Large intestine (tissue), 3 donors: Measurements from ENCODE around the gene SH3PXD2A. TPM values are rescaled to one million over a fixed set of nuclear protein-coding genes. Genes with fewer than 3 reads are reported as not detected.

ENCODE experiments used
- DNase-seq, 2 donors: peaks; one replicate each; pipeline versions ENCODE4 v3.0.0 to v3.0.0-alpha.2; 2013
- H3K27ac ChIP-seq: one replicate; pipeline ENCODE4 v1.5.1; 2013; ENCODE audit warnings: low read length
- H3K27me3 ChIP-seq: 2 replicates; pipeline ENCODE4 v1.6.1; 2013; ENCODE audit warnings: low read length; ENCODE audit not compliant: control insufficient read depth, insufficient read depth
- H3K36me3 ChIP-seq: 2 replicates; pipeline ENCODE4 v1.6.1; 2013; ENCODE audit warnings: low read length; ENCODE audit not compliant: control insufficient read depth, insufficient read depth
- H3K4me1 ChIP-seq: one replicate; pipeline ENCODE4 v1.6.1; 2013; ENCODE audit warnings: low read length; ENCODE audit not compliant: control insufficient read depth, insufficient read depth
- H3K4me3 ChIP-seq: one replicate; pipeline ENCODE4 v1.5.1; 2013; ENCODE audit warnings: low read length
- H3K9me3 ChIP-seq: one replicate; pipeline ENCODE4 v1.6.1; 2013; ENCODE audit warnings: mild to moderate bottlenecking, low read depth, low read length, moderate library complexity; ENCODE audit not compliant: control insufficient read depth
- WGBS: methylation state at CpG from one replicate; pipeline ENCODE4 v1.1.5; 2013; ENCODE audit warnings: low lambda C conversion rate; ENCODE audit not compliant: insufficient coverage; 5-methylcytosine and 5-hydroxymethylcytosine counted together
- polyA plus RNA-seq: library from polyadenylated mRNA; unstranded; fragments of 120-200 nt; gene quantifications from one replicate; pipeline ENCODE4 v1.2.1, GENCODE V29; 2013

SH3PXD2A gene
- polyA plus RNA-seq, 1 donor = 32.0 TPM

DNA sequence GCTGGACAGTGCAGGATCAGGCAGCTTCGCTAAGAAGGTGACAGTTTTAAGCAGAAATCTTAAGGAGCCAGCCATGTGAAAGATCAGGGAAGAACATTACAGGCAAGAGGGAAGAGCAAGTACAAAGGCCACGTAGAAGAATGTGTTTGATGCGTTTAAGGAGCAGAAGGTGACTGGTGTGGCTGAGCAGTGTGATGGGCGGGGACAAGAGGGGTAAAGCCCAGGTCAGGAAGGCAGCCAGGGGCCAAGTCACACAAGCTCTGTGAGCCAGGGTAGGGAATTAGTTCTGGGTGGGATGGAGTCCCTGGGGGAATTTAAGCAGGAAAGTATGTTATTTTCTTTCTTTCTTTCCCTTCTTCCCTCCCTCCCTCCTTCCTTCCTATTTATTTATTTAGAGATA lies 166.9 kb downstream of the SH3PXD2A start:
- Histone ChIP-seq H3K27ac (peak overlapping the region; percentile 89), H3K36me3 (no peaks in the 10 kb centered on the region), H3K9me3 (no peaks in the 10 kb centered on the region), H3K4me3 (no peak overlapping the region), H3K4me1 (peaks cover 49% of the 10 kb centered on the region), H3K27me3 (no peaks in the 10 kb centered on the region)
- no CpG with 5 or more reads among the region's 4 CpGs for WGBS
- peak; percentile 83 to 88 for DNase-seq

DNA sequence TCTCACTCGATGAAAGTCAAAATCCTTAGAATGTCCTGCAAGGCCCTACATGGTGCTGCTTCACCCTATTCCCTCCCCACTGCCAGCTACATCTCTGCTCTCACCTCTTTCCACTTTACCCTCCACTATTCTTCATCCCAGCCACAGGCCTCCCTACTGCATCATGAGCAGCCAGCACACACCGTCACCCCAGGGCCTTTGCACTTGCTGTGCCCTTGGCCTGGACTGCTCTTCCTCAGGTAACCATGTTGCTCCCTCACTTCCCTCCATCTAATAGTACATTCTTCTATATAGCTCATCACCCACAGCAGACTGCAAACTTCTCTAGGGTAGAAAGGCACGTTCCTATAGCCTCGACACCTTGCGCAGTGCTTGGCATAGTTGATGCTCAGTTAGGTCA lies 167.7 kb downstream of the SH3PXD2A start:
- no peaks in the 10 kb centered on the region for H3K36me3 ChIP-seq
- H3K27me3 ChIP-seq = no peaks in the 10 kb centered on the region
- peaks cover 45% of the 10 kb centered on the region for H3K4me1 ChIP-seq
- H3K4me3 ChIP-seq = no peak overlapping the region
- no peak for DNase-seq
- no peaks in the 10 kb centered on the region for H3K9me3 ChIP-seq
- H3K27ac ChIP-seq = peak overlapping the region; percentile 89
- WGBS = 100% methylated on average over 1 of the region's 5 CpGs

DNA sequence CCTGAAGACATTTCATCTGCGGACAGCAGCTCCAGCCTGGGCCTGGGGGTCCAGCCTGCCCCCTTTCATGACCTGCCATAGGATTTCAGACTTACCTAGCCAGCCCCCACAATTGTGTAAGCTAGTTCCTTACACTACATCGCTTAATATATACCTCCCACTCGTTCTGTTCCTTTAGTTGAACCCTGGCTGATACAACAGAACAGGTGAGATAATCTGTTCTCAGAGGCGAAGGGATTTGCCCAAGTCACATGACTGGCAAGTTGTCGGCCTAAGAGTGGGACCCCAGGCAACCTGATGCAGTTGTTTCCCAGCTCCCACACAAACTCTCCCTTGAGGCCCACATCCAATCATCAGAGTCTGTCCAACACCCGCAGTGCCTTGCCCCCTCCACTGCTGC lies 168.2 kb downstream of the SH3PXD2A start:
- H3K27me3 ChIP-seq = no peaks in the 10 kb centered on the region
- peaks cover 41% of the 10 kb centered on the region for H3K4me1 ChIP-seq
- H3K27ac ChIP-seq = peak overlapping the region; percentile 89
- no peaks in the 10 kb centered on the region for H3K36me3 ChIP-seq
- no CpG with 5 or more reads among the region's 6 CpGs for WGBS
- no peak overlapping the region for H3K4me3 ChIP-seq
- DNase-seq = no peak
- no peaks in the 10 kb centered on the region for H3K9me3 ChIP-seq

DNA sequence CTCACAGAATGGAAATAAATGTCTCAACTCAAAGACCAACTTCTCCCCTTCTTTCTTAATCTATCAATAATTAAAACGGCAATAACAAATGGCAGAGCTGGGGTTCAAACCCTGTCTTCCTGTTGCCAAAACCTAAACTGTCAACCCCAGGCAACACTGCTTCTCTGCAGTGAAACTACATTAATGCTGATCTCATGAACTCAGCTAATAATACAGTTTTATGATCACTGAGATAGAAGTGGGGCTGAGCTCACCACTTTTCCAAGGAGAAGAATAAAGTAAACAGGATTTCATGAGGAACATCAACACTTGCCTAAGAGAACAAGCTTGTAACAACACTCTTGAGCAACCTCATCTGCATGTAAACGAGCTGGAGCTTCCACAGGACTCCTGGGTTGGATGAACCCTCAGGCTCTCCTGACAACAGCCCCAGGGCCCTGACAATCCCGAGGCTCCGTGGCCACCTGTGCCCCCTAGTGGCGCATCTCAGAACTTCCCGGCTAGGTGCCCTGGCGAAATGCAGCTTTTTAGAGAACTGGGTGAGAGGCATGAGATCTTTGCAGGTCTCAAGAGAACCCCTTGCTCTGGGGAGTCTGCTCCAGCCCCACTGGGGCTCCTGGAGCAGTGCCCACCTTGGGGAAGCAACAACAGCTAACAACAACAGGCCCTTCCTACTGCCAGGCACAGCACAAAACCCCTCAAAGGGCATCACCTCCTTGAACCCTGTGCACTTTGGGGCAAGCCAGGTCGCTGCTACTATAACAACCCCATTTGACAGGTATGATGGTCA lies 169.3 kb downstream of the SH3PXD2A start:
- H3K36me3 ChIP-seq = no peaks in the 10 kb centered on the region
- peak overlapping the region; percentile 89 for H3K27ac ChIP-seq
- no peaks in the 10 kb centered on the region for H3K9me3 ChIP-seq
- DNase-seq = peak; percentile 90 to 93
- H3K27me3 ChIP-seq = no peaks in the 10 kb centered on the region
- no peak overlapping the region for H3K4me3 ChIP-seq
- peaks cover 34% of the 10 kb centered on the region for H3K4me1 ChIP-seq
- no CpG with 5 or more reads among the region's 8 CpGs for WGBS

DNA sequence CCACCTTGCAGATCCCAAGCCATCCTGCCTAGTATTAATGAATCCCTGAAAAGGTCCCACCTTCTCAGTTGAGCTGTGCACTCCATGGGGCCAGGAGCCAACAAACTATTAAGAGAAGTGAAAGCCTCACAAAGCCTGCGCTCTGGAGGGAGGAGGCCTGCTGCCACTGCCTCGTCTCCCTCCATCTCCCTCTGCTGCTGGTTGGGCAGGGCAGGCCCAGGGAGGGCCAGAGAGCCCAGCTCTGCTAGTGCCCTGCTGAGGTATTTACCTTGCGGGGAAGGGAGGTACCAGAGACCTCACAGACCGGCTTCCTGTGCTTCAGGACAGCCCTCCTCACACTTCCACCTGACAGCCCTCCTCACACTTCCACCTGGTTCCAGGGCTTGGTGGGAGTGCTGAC lies 171.5 kb downstream of the SH3PXD2A start:
- Histone ChIP-seq H3K27ac (no peak overlapping the region), H3K4me1 (peaks cover 32% of the 10 kb centered on the region), H3K27me3 (no peaks in the 10 kb centered on the region), H3K9me3 (no peaks in the 10 kb centered on the region), H3K36me3 (no peaks in the 10 kb centered on the region), H3K4me3 (no peak overlapping the region)
- no peak for DNase-seq
- WGBS = no CpG with 5 or more reads among the region's 4 CpGs

DNA sequence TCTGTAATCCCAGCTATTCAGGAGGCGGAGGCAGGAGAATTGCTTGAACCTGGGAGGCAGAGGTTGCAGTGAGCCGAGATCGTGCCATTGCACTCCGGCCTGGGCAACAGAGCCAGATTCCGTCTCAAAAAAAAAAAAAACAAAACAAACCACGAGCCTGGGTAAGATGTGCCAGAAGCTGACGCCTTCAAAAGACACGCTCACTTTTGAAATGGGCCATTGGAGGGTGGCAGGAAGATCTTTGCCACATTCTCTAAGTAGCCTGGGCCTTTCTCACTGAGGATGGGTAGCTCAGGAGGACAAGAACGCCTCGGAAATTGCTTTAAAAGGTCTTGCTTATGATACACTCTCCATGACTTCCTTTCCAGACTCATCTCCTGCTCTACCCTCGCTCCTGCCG lies 172.7 kb downstream of the SH3PXD2A start:
- no peak for DNase-seq
- Histone ChIP-seq H3K27ac (no peak overlapping the region), H3K4me3 (no peak overlapping the region), H3K27me3 (no peaks in the 10 kb centered on the region), H3K9me3 (no peaks in the 10 kb centered on the region), H3K36me3 (peaks cover 3% of the 10 kb centered on the region), H3K4me1 (peaks cover 31% of the 10 kb centered on the region)
- 100% methylated on average over 1 of the region's 12 CpGs for WGBS

GRCh38 chr10:103681617-103682399 lies 173.6 kb downstream of the SH3PXD2A start:
- Histone ChIP-seq H3K9me3 (no peaks in the 10 kb centered on the region), H3K27me3 (no peaks in the 10 kb centered on the region), H3K27ac (no peak overlapping the region), H3K36me3 (peaks cover 3% of the 10 kb centered on the region), H3K4me3 (no peak overlapping the region), H3K4me1 (peaks cover 24% of the 10 kb centered on the region)
- WGBS = no CpG with 5 or more reads among the region's 29 CpGs
- no peak for DNase-seq

DNA sequence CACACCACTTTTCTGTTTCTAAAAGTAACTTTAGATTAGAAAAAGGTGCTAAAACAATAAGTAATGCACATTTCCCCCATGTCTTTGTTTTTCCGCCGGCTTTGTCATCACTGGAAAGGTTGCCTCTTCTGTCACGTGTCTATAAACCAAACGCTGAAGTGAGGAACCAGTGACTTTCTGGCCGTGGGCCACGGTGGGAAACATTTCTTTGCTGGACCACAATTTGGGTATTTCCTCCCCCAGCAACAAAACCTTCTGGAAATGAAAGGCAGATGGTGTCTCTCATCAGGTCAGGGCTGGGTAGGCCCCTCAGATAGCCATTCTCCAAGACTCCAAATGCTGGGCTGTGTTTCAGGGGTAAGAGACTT lies 174.5 kb downstream of the SH3PXD2A start:
- DNase-seq = no peak
- peaks cover 3% of the 10 kb centered on the region for H3K36me3 ChIP-seq

DNA sequence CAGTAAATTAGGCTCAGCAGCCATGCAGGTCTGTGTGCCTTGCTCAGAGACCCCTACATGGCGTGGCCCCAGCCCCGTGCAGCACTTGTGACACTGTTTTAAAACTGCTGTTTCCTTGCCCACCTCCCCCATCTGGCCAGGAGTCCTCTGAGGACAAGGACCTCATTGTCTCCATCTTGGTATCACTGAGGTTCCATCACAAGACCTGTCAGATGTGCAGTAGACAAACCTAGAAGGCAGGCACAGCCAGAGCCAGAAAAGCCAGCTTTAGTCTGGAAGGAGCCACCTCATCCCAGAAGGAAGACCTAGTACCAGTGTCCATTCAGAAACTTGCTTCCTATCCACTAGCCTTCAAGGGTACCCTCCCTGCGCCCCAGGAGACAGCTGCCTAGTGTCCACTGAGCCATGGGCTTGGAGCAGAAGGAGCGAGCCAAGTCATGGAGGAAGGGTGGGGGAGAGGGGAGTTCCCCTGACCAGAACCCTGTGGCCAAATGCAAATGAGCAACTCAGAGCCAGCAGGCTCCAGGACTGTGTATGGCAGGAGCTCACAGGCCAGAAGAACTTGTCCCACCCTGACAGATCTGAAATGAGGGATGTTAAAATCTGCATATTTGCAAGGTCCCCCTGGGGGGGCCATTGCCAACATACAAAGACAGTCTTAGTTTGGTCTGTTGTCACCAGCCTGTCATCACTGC lies 176.1 kb downstream of the SH3PXD2A start:
- no peak for DNase-seq
- no peak overlapping the region for H3K27ac ChIP-seq

More for the DNA sequence above, 174.5 kb downstream of the SH3PXD2A start:
- Histone ChIP-seq H3K4me1 (peaks cover 27% of the 10 kb centered on the region), H3K4me3 (no peak overlapping the region), H3K27me3 (no peaks in the 10 kb centered on the region), H3K9me3 (no peaks in the 10 kb centered on the region), H3K27ac (no peak overlapping the region)
- WGBS = no CpG with 5 or more reads among the region's 6 CpGs

GRCh38 chr10:103678178-103678526 lies 177.2 kb downstream of the SH3PXD2A start:
- Histone ChIP-seq H3K4me1 (peaks cover 24% of the 10 kb centered on the region), H3K36me3 (peaks cover 5% of the 10 kb centered on the region), H3K4me3 (peak overlapping the region; percentile 25), H3K9me3 (no peaks in the 10 kb centered on the region), H3K27me3 (no peaks in the 10 kb centered on the region), H3K27ac (peak overlapping the region; percentile 75)
- DNase-seq = peak; percentile 80 to 87
- WGBS = no CpG with 5 or more reads among the region's 12 CpGs

More for the DNA sequence above, 176.1 kb downstream of the SH3PXD2A start:
- Histone ChIP-seq H3K4me1 (peaks cover 24% of the 10 kb centered on the region), H3K36me3 (peaks cover 5% of the 10 kb centered on the region), H3K4me3 (no peak overlapping the region), H3K27me3 (no peaks in the 10 kb centered on the region), H3K9me3 (no peaks in the 10 kb centered on the region)
- no CpG with 5 or more reads among the region's 4 CpGs for WGBS
